ENCODE data around the gene ADGRD1.

Gene ADGRD1

GRCh38 chr12:131151558-131152345 lies 198.0 kb downstream of the ADGRD1 start:
- Histone ChIP-seq H3K4me3 (ENCODE audit: severe bottlenecking) (no peak overlapping the region), H3K9me3 (ENCODE audit: severe bottlenecking) (peaks cover 10% of the 10 kb centered on the region), H3K36me3 (ENCODE audit: low read depth) (no peaks in the 10 kb centered on the region), H3K27me3 (ENCODE audit: insufficient read depth, poor library complexity, severe bottlenecking) (peaks cover 3% of the 10 kb centered on the region), H3K4me1 (ENCODE audit: insufficient read depth, poor library complexity, severe bottlenecking) (no peaks in the 10 kb centered on the region), H3K27ac (ENCODE audit: poor library complexity, severe bottlenecking) (no peak overlapping the region)
- TF ChIP-seq CTCF (IDR thresholded peaks at IDR 0.05; ENCODE audit: poor library complexity, severe bottlenecking), result no peak
- ATAC-seq (ENCODE audit: low read depth), result no peak
- DNase-seq (ENCODE audit: low spot score), result no peak

- DNase-seq (ENCODE audit: low spot score) (no peak), ATAC-seq (ENCODE audit: low read depth) (no peak)
- Histone ChIP-seq H3K36me3 (ENCODE audit: low read depth) (no peaks in the 10 kb centered on the region), H3K27ac (ENCODE audit: poor library complexity, severe bottlenecking) (no peak overlapping the region), H3K9me3 (ENCODE audit: severe bottlenecking) (peaks cover 10% of the 10 kb centered on the region), H3K27me3 (ENCODE audit: insufficient read depth, poor library complexity, severe bottlenecking) (peaks cover 3% of the 10 kb centered on the region), H3K4me1 (ENCODE audit: insufficient read depth, poor library complexity, severe bottlenecking) (no peaks in the 10 kb centered on the region), H3K4me3 (ENCODE audit: severe bottlenecking) (no peak overlapping the region)
- no peak for TF ChIP-seq CTCF (IDR thresholded peaks at IDR 0.05; ENCODE audit: poor library complexity, severe bottlenecking)
Measured at GRCh38 chr12:131152587-131152986, 198.9 kb downstream of the ADGRD1 start.

- no peaks in the 10 kb centered on the region for H3K4me1 ChIP-seq (ENCODE audit: insufficient read depth, poor library complexity, severe bottlenecking)
- no peaks in the 10 kb centered on the region for H3K36me3 ChIP-seq (ENCODE audit: low read depth)
- no peak overlapping the region for H3K4me3 ChIP-seq (ENCODE audit: severe bottlenecking)
- H3K27ac ChIP-seq (ENCODE audit: poor library complexity, severe bottlenecking), result no peak overlapping the region
- DNase-seq (ENCODE audit: low spot score), result no peak
- no peak for ATAC-seq (ENCODE audit: low read depth)
- H3K27me3 ChIP-seq (ENCODE audit: insufficient read depth, poor library complexity, severe bottlenecking), result peaks cover 3% of the 10 kb centered on the region
- no peak for TF ChIP-seq CTCF (IDR thresholded peaks at IDR 0.05; ENCODE audit: poor library complexity, severe bottlenecking)
- peaks cover 10% of the 10 kb centered on the region for H3K9me3 ChIP-seq (ENCODE audit: severe bottlenecking)
Measured at GRCh38 chr12:131153016-131153415, 199.3 kb downstream of the ADGRD1 start.

- no peak overlapping the region for H3K27ac ChIP-seq (ENCODE audit: poor library complexity, severe bottlenecking)
- DNase-seq (ENCODE audit: low spot score) (no peak), ATAC-seq (ENCODE audit: low read depth) (no peak)
- H3K36me3 ChIP-seq (ENCODE audit: low read depth), result no peaks in the 10 kb centered on the region
- no peak overlapping the region for H3K4me3 ChIP-seq (ENCODE audit: severe bottlenecking)
- H3K4me1 ChIP-seq (ENCODE audit: insufficient read depth, poor library complexity, severe bottlenecking), result no peaks in the 10 kb centered on the region
- H3K9me3 ChIP-seq (ENCODE audit: severe bottlenecking), result peaks cover 10% of the 10 kb centered on the region
- peaks cover 3% of the 10 kb centered on the region for H3K27me3 ChIP-seq (ENCODE audit: insufficient read depth, poor library complexity, severe bottlenecking)
- TF ChIP-seq CTCF (IDR thresholded peaks at IDR 0.05; ENCODE audit: poor library complexity, severe bottlenecking), result no peak
Measured at GRCh38 chr12:131153956-131154355, 200.2 kb downstream of the ADGRD1 start.

GRCh38 chr12:131155131-131155530 lies 201.4 kb downstream of the ADGRD1 start:
- peaks cover 3% of the 10 kb centered on the region for H3K27me3 ChIP-seq (ENCODE audit: insufficient read depth, poor library complexity, severe bottlenecking)
- no peak for TF ChIP-seq CTCF (IDR thresholded peaks at IDR 0.05; ENCODE audit: poor library complexity, severe bottlenecking)
- no peak overlapping the region for H3K27ac ChIP-seq (ENCODE audit: poor library complexity, severe bottlenecking)
- H3K9me3 ChIP-seq (ENCODE audit: severe bottlenecking), result peaks cover 10% of the 10 kb centered on the region
- no peak overlapping the region for H3K4me3 ChIP-seq (ENCODE audit: severe bottlenecking)
- no peaks in the 10 kb centered on the region for H3K4me1 ChIP-seq (ENCODE audit: insufficient read depth, poor library complexity, severe bottlenecking)
- DNase-seq (ENCODE audit: low spot score), result no peak
- H3K36me3 ChIP-seq (ENCODE audit: low read depth), result no peaks in the 10 kb centered on the region
- ATAC-seq (ENCODE audit: low read depth), result no peak
